ENCODE data around the gene DRC7.

- TF ChIP-seq CTCF (IDR thresholded peaks at IDR 0.05) (no peak), EZH2phosphoT487 (IDR thresholded peaks at IDR 0.05) (no peak)
These were observed 54.0 kb downstream of the DRC7 start for GRCh38 chr16:57748596-57748995.

Measured in neural progenitor cell (in vitro differentiated cells).